ENCODE results near the gene GBE1.

GBE1 gene

DNA sequence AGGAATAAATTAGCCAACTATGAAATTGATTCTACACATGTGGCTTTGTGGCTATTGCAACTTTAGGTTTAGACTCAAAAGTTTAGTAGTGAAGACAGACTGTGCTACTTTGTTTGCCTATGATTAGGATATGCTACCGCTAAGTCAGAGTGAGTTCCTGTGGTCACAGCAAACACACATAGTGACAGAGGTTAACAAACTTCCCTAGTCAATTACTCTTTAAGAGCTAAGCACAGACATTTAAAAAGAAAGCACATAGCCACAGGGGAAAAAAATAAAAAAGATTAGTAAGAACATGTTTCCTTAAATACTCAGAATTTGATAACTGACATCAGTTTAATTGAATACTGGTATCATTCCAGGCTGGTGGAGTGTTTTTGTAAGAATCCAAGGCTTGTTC is 207.1 kb downstream of the GBE1 start:
- CTCF ChIA-PET: interaction anchor here (0.6 kb wide), 2 partner anchors 13 to 1043 kb away, joined by 3 read pairs; no protein-coding TSS in a partner anchor
- Histone ChIP-seq H3K4me1 (ENCODE audit: control insufficient read depth, insufficient read depth, low read length) (no peaks in the 10 kb centered on the region), H3K9me3 (ENCODE audit: control insufficient read depth, insufficient read depth, low read depth, low read length) (no peaks in the 10 kb centered on the region), H3K27ac (ENCODE audit: extremely low read depth, low read depth, low read length) (no peak overlapping the region), H3K36me3 (ENCODE audit: control insufficient read depth in 2 of 2, insufficient read depth in 1 of 2, low read length in 2 of 2) (no peaks in the 10 kb centered on the region), H3K4me3 (ENCODE audit: low read depth, low read length) (no peak overlapping the region)
- TF ChIP-seq, protein P1, sequence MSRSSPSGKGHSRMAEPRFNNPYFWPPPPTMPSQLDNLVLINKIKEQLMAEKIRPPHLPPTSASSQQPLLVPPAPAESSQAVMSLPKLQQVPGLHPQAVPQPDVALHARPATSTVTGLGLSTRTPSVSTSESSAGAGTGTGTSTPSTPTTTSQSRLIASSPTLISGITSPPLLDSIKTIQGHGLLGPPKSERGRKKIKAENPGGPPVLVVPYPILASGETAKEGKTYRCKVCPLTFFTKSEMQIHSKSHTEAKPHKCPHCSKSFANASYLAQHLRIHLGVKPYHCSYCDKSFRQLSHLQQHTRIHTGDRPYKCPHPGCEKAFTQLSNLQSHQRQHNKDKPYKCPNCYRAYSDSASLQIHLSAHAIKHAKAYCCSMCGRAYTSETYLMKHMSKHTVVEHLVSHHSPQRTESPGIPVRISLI (tag by site-specific recombination; IDR thresholded peaks at IDR 0.05): no peak
- TF ChIP-seq ZNF423 (tag by site-specific recombination; IDR thresholded peaks at IDR 0.05): no peak
- no peak for TF ChIP-seq ZNF596 (tag by site-specific recombination; IDR thresholded peaks at IDR 0.05)
- no peak for TF ChIP-seq ZNF292 (tag by site-specific recombination; IDR thresholded peaks at IDR 0.05; ENCODE audit: borderline replicate concordance, low read depth)
- TF ChIP-seq ZNF837 (tag by site-specific recombination; IDR thresholded peaks at IDR 0.05): no peak
- no peak for TF ChIP-seq KLF16 (tag by site-specific recombination; IDR thresholded peaks at IDR 0.05)
- no peak for TF ChIP-seq ZNF169 (tag by site-specific recombination; IDR thresholded peaks at IDR 0.05)
- TF ChIP-seq ZSCAN16 (tag by site-specific recombination; IDR thresholded peaks at IDR 0.05): no peak
- TF ChIP-seq, protein P2, sequence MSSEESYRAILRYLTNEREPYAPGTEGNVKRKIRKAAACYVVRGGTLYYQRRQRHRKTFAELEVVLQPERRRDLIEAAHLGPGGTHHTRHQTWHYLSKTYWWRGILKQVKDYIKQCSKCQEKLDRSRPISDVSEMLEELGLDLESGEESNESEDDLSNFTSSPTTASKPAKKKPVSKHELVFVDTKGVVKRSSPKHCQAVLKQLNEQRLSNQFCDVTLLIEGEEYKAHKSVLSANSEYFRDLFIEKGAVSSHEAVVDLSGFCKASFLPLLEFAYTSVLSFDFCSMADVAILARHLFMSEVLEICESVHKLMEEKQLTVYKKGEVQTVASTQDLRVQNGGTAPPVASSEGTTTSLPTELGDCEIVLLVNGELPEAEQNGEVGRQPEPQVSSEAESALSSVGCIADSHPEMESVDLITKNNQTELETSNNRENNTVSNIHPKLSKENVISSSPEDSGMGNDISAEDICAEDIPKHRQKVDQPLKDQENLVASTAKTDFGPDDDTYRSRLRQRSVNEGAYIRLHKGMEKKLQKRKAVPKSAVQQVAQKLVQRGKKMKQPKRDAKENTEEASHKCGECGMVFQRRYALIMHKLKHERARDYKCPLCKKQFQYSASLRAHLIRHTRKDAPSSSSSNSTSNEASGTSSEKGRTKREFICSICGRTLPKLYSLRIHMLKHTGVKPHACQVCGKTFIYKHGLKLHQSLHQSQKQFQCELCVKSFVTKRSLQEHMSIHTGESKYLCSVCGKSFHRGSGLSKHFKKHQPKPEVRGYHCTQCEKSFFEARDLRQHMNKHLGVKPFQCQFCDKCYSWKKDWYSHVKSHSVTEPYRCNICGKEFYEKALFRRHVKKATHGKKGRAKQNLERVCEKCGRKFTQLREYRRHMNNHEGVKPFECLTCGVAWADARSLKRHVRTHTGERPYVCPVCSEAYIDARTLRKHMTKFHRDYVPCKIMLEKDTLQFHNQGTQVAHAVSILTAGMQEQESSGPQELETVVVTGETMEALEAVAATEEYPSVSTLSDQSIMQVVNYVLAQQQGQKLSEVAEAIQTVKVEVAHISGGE (tag by site-specific recombination; conservative IDR thresholded peaks at IDR 0.05; ENCODE audit: low read depth): no peak
- no peak for TF ChIP-seq ZNF777 (tag by site-specific recombination; IDR thresholded peaks at IDR 0.05; ENCODE audit: borderline replicate concordance)
- TF ChIP-seq ZNF658 (tag by site-specific recombination; IDR thresholded peaks at IDR 0.05): no peak
- TF ChIP-seq ZNF621 (tag by site-specific recombination; IDR thresholded peaks at IDR 0.05): no peak
- POLR2A ChIA-PET: no interaction called here

DNA sequence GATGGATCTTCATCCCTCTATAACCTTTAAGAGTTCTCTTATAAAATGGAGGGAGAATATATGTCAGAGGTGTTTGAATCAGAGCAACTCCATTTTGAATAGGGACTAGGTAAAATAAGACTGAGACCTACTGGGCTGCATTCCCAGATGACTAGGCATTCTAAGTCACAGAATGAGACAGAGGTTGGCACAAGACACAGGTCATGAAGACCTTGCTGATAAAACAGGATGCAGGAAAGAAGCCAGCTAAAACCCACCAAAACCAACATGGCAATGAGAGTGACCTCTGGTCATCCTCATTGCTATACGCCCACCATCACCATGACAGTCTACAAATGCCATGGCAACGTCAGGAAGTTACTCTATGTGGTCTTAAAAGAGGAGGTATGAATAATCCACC is 211.0 kb downstream of the GBE1 start:
- POLR2A ChIA-PET: no interaction called here
- TF ChIP-seq ZBTB21 (tag by site-specific recombination; IDR thresholded peaks at IDR 0.05) (no peak), ZNF121 (tag by site-specific recombination; IDR thresholded peaks at IDR 0.05) (no peak), ZNF335 (tag by site-specific recombination; conservative IDR thresholded peaks at IDR 0.05) (no peak), ZNF658 (tag by site-specific recombination; IDR thresholded peaks at IDR 0.05) (no peak), ZNF221 (tag by site-specific recombination; IDR thresholded peaks at IDR 0.05; ENCODE audit: borderline replicate concordance) (no peak), ZFP69B (tag by site-specific recombination; IDR thresholded peaks at IDR 0.05) (no peak), ZNF473 (tag by site-specific recombination; IDR thresholded peaks at IDR 0.05) (no peak), ZNF596 (tag by site-specific recombination; IDR thresholded peaks at IDR 0.05) (no peak), ZNF600 (tag by site-specific recombination; IDR thresholded peaks at IDR 0.05) (no peak)
- TF ChIP-seq, protein P3, sequence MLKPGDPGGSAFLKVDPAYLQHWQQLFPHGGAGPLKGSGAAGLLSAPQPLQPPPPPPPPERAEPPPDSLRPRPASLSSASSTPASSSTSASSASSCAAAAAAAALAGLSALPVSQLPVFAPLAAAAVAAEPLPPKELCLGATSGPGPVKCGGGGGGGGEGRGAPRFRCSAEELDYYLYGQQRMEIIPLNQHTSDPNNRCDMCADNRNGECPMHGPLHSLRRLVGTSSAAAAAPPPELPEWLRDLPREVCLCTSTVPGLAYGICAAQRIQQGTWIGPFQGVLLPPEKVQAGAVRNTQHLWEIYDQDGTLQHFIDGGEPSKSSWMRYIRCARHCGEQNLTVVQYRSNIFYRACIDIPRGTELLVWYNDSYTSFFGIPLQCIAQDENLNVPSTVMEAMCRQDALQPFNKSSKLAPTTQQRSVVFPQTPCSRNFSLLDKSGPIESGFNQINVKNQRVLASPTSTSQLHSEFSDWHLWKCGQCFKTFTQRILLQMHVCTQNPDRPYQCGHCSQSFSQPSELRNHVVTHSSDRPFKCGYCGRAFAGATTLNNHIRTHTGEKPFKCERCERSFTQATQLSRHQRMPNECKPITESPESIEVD (tag by site-specific recombination; IDR thresholded peaks at IDR 0.05): no peak
- TF ChIP-seq, protein P4, sequence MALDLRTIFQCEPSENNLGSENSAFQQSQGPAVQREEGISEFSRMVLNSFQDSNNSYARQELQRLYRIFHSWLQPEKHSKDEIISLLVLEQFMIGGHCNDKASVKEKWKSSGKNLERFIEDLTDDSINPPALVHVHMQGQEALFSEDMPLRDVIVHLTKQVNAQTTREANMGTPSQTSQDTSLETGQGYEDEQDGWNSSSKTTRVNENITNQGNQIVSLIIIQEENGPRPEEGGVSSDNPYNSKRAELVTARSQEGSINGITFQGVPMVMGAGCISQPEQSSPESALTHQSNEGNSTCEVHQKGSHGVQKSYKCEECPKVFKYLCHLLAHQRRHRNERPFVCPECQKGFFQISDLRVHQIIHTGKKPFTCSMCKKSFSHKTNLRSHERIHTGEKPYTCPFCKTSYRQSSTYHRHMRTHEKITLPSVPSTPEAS (tag by site-specific recombination; IDR thresholded peaks at IDR 0.05): no peak
- TF ChIP-seq, protein P5, sequence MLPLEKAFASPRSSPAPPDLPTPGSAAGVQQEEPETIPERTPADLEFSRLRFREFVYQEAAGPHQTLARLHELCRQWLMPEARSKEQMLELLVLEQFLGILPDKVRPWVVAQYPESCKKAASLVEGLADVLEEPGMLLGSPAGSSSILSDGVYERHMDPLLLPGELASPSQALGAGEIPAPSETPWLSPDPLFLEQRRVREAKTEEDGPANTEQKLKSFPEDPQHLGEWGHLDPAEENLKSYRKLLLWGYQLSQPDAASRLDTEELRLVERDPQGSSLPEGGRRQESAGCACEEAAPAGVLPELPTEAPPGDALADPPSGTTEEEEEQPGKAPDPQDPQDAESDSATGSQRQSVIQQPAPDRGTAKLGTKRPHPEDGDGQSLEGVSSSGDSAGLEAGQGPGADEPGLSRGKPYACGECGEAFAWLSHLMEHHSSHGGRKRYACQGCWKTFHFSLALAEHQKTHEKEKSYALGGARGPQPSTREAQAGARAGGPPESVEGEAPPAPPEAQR (tag by site-specific recombination; IDR thresholded peaks at IDR 0.05): no peak
- TF ChIP-seq, protein P6, sequence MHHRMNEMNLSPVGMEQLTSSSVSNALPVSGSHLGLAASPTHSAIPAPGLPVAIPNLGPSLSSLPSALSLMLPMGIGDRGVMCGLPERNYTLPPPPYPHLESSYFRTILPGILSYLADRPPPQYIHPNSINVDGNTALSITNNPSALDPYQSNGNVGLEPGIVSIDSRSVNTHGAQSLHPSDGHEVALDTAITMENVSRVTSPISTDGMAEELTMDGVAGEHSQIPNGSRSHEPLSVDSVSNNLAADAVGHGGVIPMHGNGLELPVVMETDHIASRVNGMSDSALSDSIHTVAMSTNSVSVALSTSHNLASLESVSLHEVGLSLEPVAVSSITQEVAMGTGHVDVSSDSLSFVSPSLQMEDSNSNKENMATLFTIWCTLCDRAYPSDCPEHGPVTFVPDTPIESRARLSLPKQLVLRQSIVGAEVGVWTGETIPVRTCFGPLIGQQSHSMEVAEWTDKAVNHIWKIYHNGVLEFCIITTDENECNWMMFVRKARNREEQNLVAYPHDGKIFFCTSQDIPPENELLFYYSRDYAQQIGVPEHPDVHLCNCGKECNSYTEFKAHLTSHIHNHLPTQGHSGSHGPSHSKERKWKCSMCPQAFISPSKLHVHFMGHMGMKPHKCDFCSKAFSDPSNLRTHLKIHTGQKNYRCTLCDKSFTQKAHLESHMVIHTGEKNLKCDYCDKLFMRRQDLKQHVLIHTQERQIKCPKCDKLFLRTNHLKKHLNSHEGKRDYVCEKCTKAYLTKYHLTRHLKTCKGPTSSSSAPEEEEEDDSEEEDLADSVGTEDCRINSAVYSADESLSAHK (tag by site-specific recombination; IDR thresholded peaks at IDR 0.05): no peak

More for the DNA sequence above, 211.0 kb downstream of the GBE1 start:
- Histone ChIP-seq H3K4me1 (ENCODE audit: control insufficient read depth, insufficient read depth, low read length) (no peaks in the 10 kb centered on the region), H3K27ac (ENCODE audit: extremely low read depth, low read depth, low read length) (no peak overlapping the region), H3K36me3 (ENCODE audit: control insufficient read depth in 2 of 2, insufficient read depth in 1 of 2, low read length in 2 of 2) (no peaks in the 10 kb centered on the region), H3K9me3 (ENCODE audit: control insufficient read depth, insufficient read depth, low read depth, low read length) (no peaks in the 10 kb centered on the region), H3K4me3 (ENCODE audit: low read depth, low read length) (no peak overlapping the region)
- CTCF ChIA-PET: no interaction called here
